Esophagus muscularis mucosa (tissue), 4 donors: ENCODE measurements around the gene ERBB2.

Experiments
- CTCF ChIP-seq, 3 experiments: fragments of 200-600 bp in 2 of 3; fragments of 450-650 bp in 1 of 3; sonication (generic) in 2 of 3; IDR thresholded peaks; one replicate each; pipeline ENCODE4 v1.5.1; 2017 to 2019; ENCODE audit warnings: antibody characterized with exemption in 3 of 3, mild to moderate bottlenecking in 2 of 3, moderate library complexity in 1 of 3
- EP300 ChIP-seq: sonication (generic); formaldehyde crosslinking; IDR thresholded peaks from one replicate; pipeline ENCODE4 v1.6.1; 2017; ENCODE audit warnings: antibody characterized with exemption
- POLR2AphosphoS5 ChIP-seq, 2 donors: sonication (generic); formaldehyde crosslinking; IDR thresholded peaks; one replicate each; pipeline ENCODE4 v1.6.1; 2017; ENCODE audit warnings: antibody characterized with exemption in 2 of 2

GRCh38 chr17:39724731-39725130 is 24.9 kb downstream of the ERBB2 start:
- TF ChIP-seq CTCF (IDR thresholded peaks at IDR 0.05): no peak
- TF ChIP-seq EP300: no peak
- no peak for TF ChIP-seq POLR2AphosphoS5 (IDR thresholded peaks at IDR 0.05)
